Neural cell (in vitro differentiated cells): ENCODE measurements around the gene IER5L. TPM values are rescaled to one million over a fixed set of nuclear protein-coding genes. Genes with fewer than 3 reads are reported as not detected.

Source experiments
- H2AFZ ChIP-seq: fragments of 200-600, 300-800 bp; sonication (generic), shearing (Covaris generic); 2 replicates; pipeline ENCODE4 v1.6.0; 2014; ENCODE audit warnings: low read depth, mild to moderate bottlenecking, antibody characterized with exemption, low read length, moderate library complexity
- H3F3A ChIP-seq: fragments of 200-600 bp; shearing (Covaris generic); 2 replicates; pipeline ENCODE4 v1.6.1; 2016; ENCODE audit warnings: mild to moderate bottlenecking, moderate library complexity, mixed read lengths, antibody characterized with exemption, low read length; ENCODE audit not compliant: insufficient read depth, poor library complexity, severe bottlenecking
- H3K27ac ChIP-seq: fragments of 200-600, 300-800 bp; sonication (generic), shearing (Covaris generic); 2 replicates; pipeline ENCODE4 v1.5.1; 2014; ENCODE audit warnings: mild to moderate bottlenecking, low read length, moderate library complexity
- H3K27me3 ChIP-seq: fragments of 300-800, 200-600 bp; sonication (generic), shearing (Covaris generic); 2 replicates; pipeline ENCODE4 v1.6.0; 2014; ENCODE audit warnings: mild to moderate bottlenecking, low read depth, low read length, moderate library complexity; ENCODE audit not compliant: insufficient read depth
- H3K36me3 ChIP-seq: fragments of 300-800, 200-600 bp; sonication (generic), shearing (Covaris generic); 2 replicates; pipeline ENCODE4 v1.5.1; 2014; ENCODE audit warnings: mild to moderate bottlenecking, antibody characterized with exemption, low read length, moderate library complexity; ENCODE audit not compliant: insufficient read depth
- H3K4me2 ChIP-seq: fragments of 300-800, 200-600 bp; sonication (generic), shearing (Covaris generic); 2 replicates; pipeline ENCODE4 v1.6.0; 2014; ENCODE audit warnings: mild to moderate bottlenecking, low read length
- H3K4me3 ChIP-seq: fragments of 300-800, 200-600 bp; sonication (generic), shearing (Covaris generic); 2 replicates; pipeline ENCODE4 v1.5.1; 2014; ENCODE audit warnings: mild to moderate bottlenecking, low read length, moderate library complexity
- H3K79me2 ChIP-seq: fragments of 200-600 bp; shearing (Covaris generic); replicated peaks from 2 replicates; pipeline ENCODE4 v1.6.0; 2014; ENCODE audit warnings: mild to moderate bottlenecking, low read length, moderate library complexity; ENCODE audit not compliant: insufficient read depth
- H3K9ac ChIP-seq: fragments of 300-800, 200-600 bp; sonication (generic), shearing (Covaris generic); 2 replicates; pipeline ENCODE4 v1.6.1; 2016; ENCODE audit warnings: mild to moderate bottlenecking, low read length, mixed read lengths
- H3K9me2 ChIP-seq: fragments of 200-600 bp; shearing (Covaris generic); 2 replicates; pipeline ENCODE4 v1.6.1; 2016; ENCODE audit warnings: mild to moderate bottlenecking, low read length, mixed read lengths; ENCODE audit not compliant: insufficient read depth
- H3K9me3 ChIP-seq: fragments of 200-600, 300-800 bp; sonication (generic), shearing (Covaris generic); 2 replicates; pipeline ENCODE4 v1.6.1; 2016; ENCODE audit warnings: mild to moderate bottlenecking, mixed run types, low read length, moderate library complexity, mixed read lengths
- H4K20me1 ChIP-seq: fragments of 200-600 bp; shearing (Covaris generic); 2 replicates; pipeline ENCODE4 v1.6.1; 2016; ENCODE audit warnings: mild to moderate bottlenecking, mixed run types; ENCODE audit not compliant: insufficient read depth
- CTCF ChIP-seq: fragments of 450-650 bp; IDR thresholded peaks from 2 replicates; pipeline ENCODE4 v1.5.1; 2014; ENCODE audit warnings: antibody characterized with exemption, mild to moderate bottlenecking, moderate library complexity; ENCODE audit not compliant: poor library complexity, severe bottlenecking
- EP300 ChIP-seq: fragments of 450-650 bp; conservative IDR thresholded peaks from 2 replicates; pipeline ENCODE4 v1.6.1; 2014; ENCODE audit warnings: antibody characterized with exemption, mild to moderate bottlenecking, moderate library complexity; ENCODE audit not compliant: poor library complexity, severe bottlenecking
- EZH2 ChIP-seq: fragments of 200-600, 300-800 bp; shearing (Covaris generic), sonication (generic); IDR thresholded peaks from 2 replicates; pipeline ENCODE4 v1.6.1; 2014; ENCODE audit warnings: antibody characterized with exemption, low read length, borderline replicate concordance, mild to moderate bottlenecking; ENCODE audit not compliant: insufficient read depth, poor library complexity, severe bottlenecking
- MXI1 ChIP-seq: fragments of 450-650 bp; conservative IDR thresholded peaks from 2 replicates; pipeline ENCODE4 v1.6.1; 2014; ENCODE audit warnings: antibody characterized with exemption, mild to moderate bottlenecking; ENCODE audit not compliant: poor library complexity, severe bottlenecking
- POLR2AphosphoS5 ChIP-seq: IDR thresholded peaks from 2 replicates; pipeline ENCODE4 v1.6.1; 2012
- RAD21 ChIP-seq: fragments of 450-650 bp; conservative IDR thresholded peaks from 2 replicates; pipeline ENCODE4 v1.6.1; 2014; ENCODE audit warnings: antibody characterized with exemption, mild to moderate bottlenecking, moderate library complexity
- REST ChIP-seq: IDR thresholded peaks from 2 replicates; pipeline ENCODE4 v1.6.1; 2012; ENCODE audit warnings: borderline replicate concordance
- SMC3 ChIP-seq: fragments of 450-650 bp; conservative IDR thresholded peaks from 2 replicates; pipeline ENCODE4 v1.6.1; 2014; ENCODE audit warnings: antibody characterized with exemption, mild to moderate bottlenecking, moderate library complexity; ENCODE audit not compliant: poor library complexity
- TAF1 ChIP-seq: IDR thresholded peaks from 2 replicates; pipeline ENCODE4 v1.6.1; 2012; ENCODE audit warnings: low read depth
- polyA plus RNA-seq: library from polyadenylated mRNA; depleted of rRNA; stranded (reverse); fragments of >200 nt; gene quantifications from 2 replicates; pipeline ENCODE4 v1.2.3, GENCODE V29; 2014

IER5L gene
- polyA plus RNA-seq, 1 donor from 2014 or later, result 20.8 TPM

GRCh38 chr9:129181246-129181645, 3.2 kb upstream of the IER5L start:
- Histone ChIP-seq H3K27me3 (no peaks in the 10 kb centered on the region), H4K20me1 (peaks cover 4% of the 10 kb centered on the region), H3K27ac (no peak overlapping the region), H3K9ac (no peak overlapping the region), H3K4me3 (no peak overlapping the region), H3K36me3 (no peaks in the 10 kb centered on the region), H3K4me2 (no peak overlapping the region), H3K79me2 (peaks cover 9% of the 10 kb centered on the region), H3K9me2 (no peaks in the 10 kb centered on the region), H3K9me3 (no peaks in the 10 kb centered on the region), H3F3A (no peaks in the 10 kb centered on the region), H2AFZ (no peak overlapping the region)
- TF ChIP-seq POLR2AphosphoS5, result no peak
- no peak for TF ChIP-seq EP300
- TF ChIP-seq RAD21, result no peak
- no peak for TF ChIP-seq TAF1
- TF ChIP-seq REST, result no peak
- TF ChIP-seq MXI1, result no peak
- TF ChIP-seq SMC3, result no peak
- no peak for TF ChIP-seq CTCF
- TF ChIP-seq EZH2, result no peak

- Histone ChIP-seq H3K9me2 (no peaks in the 10 kb centered on the region), H4K20me1 (peaks cover 4% of the 10 kb centered on the region), H3F3A (no peaks in the 10 kb centered on the region), H2AFZ (no peak overlapping the region), H3K9me3 (no peaks in the 10 kb centered on the region), H3K4me2 (peak overlapping the region; percentile 13), H3K27me3 (no peaks in the 10 kb centered on the region), H3K79me2 (peaks cover 21% of the 10 kb centered on the region), H3K27ac (no peak overlapping the region), H3K9ac (peak overlapping the region; percentile 11), H3K36me3 (no peaks in the 10 kb centered on the region), H3K4me3 (peak overlapping the region; percentile 95)
- no peak for TF ChIP-seq TAF1
- TF ChIP-seq POLR2AphosphoS5, result no peak
- TF ChIP-seq SMC3, result no peak
- no peak for TF ChIP-seq EP300
- no peak for TF ChIP-seq MXI1
- no peak for TF ChIP-seq CTCF
- no peak for TF ChIP-seq EZH2
- TF ChIP-seq RAD21, result no peak
- TF ChIP-seq REST, result no peak
Observed at GRCh38 chr9:129178568-129179382, 714 bp upstream of the IER5L start.
